Adrenal gland (tissue), 19 donors: ENCODE results near the gene TMEM11. TPM values are rescaled to one million over a fixed set of nuclear protein-coding genes. Genes with fewer than 3 reads are reported as not detected.

Source experiments
- DNase-seq, 7 donors: peaks; one replicate each; pipeline ENCODE4 v3.0.0-alpha.2; 2019 to 2020
- H3K27ac ChIP-seq, 5 donors: fragments of 200-600 bp; sonication (generic) in 4 of 5; 1 replicate in 3 of 5; 2 replicates in 2 of 5; pipeline versions ENCODE4 v1.5.1 to v1.8.0; 2016 to 2020; ENCODE audit warnings: mild to moderate bottlenecking in 1 of 5
- H3K27me3 ChIP-seq: fragments of 200-600 bp; 2 replicates; pipeline ENCODE4 v1.8.0; 2021
- H3K36me3 ChIP-seq, 2 donors: fragments of 200-600 bp; replicated peaks in 1 of 2; 1 replicate in 1 of 2; 2 replicates in 1 of 2; pipeline versions ENCODE4 v1.5.1 to v1.8.0; 2018 to 2022
- H3K4me1 ChIP-seq, 2 donors: fragments of 200-600 bp; replicated peaks in 1 of 2; 1 replicate in 1 of 2; 2 replicates in 1 of 2; pipeline versions ENCODE4 v1.5.1 to v1.8.0; 2018 to 2021
- H3K4me3 ChIP-seq, 4 donors: fragments of 200-600 bp; sonication (generic) in 3 of 4; one replicate each; pipeline ENCODE4 v1.5.1; 2016 to 2018
- H3K9me3 ChIP-seq, 3 donors: fragments of 200-600 bp; sonication (generic) in 1 of 3; replicated peaks in 1 of 3; 1 replicate in 2 of 3; 2 replicates in 1 of 3; pipeline versions ENCODE4 v1.5.1 to v1.8.0; 2016 to 2021
- CTCF ChIP-seq, 6 experiments: fragments of 450-650 bp in 4 of 6; fragments of 200-600 bp in 2 of 6; sonication (generic) in 1 of 6; IDR thresholded peaks; 1 replicate in 5 of 6; 2 replicates in 1 of 6; pipeline versions ENCODE4 v1.5.1 to v1.8.0; 2016 to 2021; ENCODE audit warnings: antibody characterized with exemption in 6 of 6, mild to moderate bottlenecking in 2 of 6, moderate library complexity in 1 of 6
- POLR2A ChIP-seq, 2 donors: fragments of 450-650 bp; IDR thresholded peaks; one replicate each; pipeline ENCODE4 v1.6.1; 2017; ENCODE audit warnings: antibody characterized with exemption in 2 of 2, mild to moderate bottlenecking in 2 of 2, moderate library complexity in 1 of 2
- WGBS, 4 donors: extraction: QIAGEN DNeasy Blood & Tissue Kit in 2 of 4; methylation state at CpG; one replicate each; pipeline versions ENCODE4 v1.1.5 to v1.1.7; 2013 to 2017; 5-methylcytosine and 5-hydroxymethylcytosine counted together
- intact Hi-C, 2 donors: fragments of 100-400 bp; cut with DNase I; formaldehyde crosslinking; loops; one replicate each; pipeline versions ENCODE4 v1.14.1 to v1.15.0; 2022 to 2023
- long read RNA-seq, 10 donors: library from polyadenylated mRNA in 3 of 10; unstranded in 2 of 10; stranded (forward) in 1 of 10; transcript quantifications; one replicate each; pipeline ENCODE4 v2.0.0 and lab custom pipeline, GENCODE V29; 2021 to 2026
- polyA plus RNA-seq, 3 donors: library from polyadenylated mRNA; stranded (reverse); fragments of 200-250 nt in 2 of 3; fragments of 350-450 nt in 1 of 3; fragmentation: Illumina TruSeq in 1 of 3; extraction: RNeasy Lipid Tissue Mini Kit (QIAGEN cat#74804) in 1 of 3; gene quantifications; one replicate each; pipeline ENCODE4 v1.2.3, GENCODE V29; 2013 to 2014
- total RNA-seq, 9 donors: library from RNA; depleted of rRNA in 4 of 9; stranded (reverse); fragments of >200 nt in 4 of 9; fragments of 120-200 nt in 1 of 9; fragmentation: NEBNext Ultra II Directional in 1 of 9; extraction: Animal tissue kit (Norgen Biotek cat#: 25700) in 1 of 9; gene quantifications; one replicate each; pipeline versions ENCODE4 v1.1.0 to v1.2.4, GENCODE V29; 2013 to 2023
- donor health status: healthy with polysubstance abuse.
- donor health status: Bipolar disorder and iron deficiency.
- donor health status: DM: yes; HTN: yes; CAD: no.
- donor health status: DM: no; HTN: no; CAD: no.
- donor health status: DM: no; HTN: no; CAD: no.
- donor health status: DM: yes; HTN: yes; CAD: no.

The TMEM11 gene
- total RNA-seq: 10 to 100 TPM; 12.4 to 75.8 (median 22.3) TPM
- polyA plus RNA-seq: 10 to 100 TPM; 25.9 to 31.6 (median 28.7) TPM
- long read RNA-seq, donor 1, transcript TMEM11-202 (3 exons, 1,246 nt): minor isoform, 7 of 43 reads
- long read RNA-seq, donor 1, transcript TMEM11-201 (2 exons, 2,095 nt): major isoform, 36 of 43 reads
- long read RNA-seq, donor 1, partial matches to known transcripts: 0 of 43 reads
- long read RNA-seq, donor 1, other reads (novel, unspliced or antisense): 0 of 43 reads
- long read RNA-seq, donor 2, transcript TMEM11-201 (2 exons, 2,095 nt): major isoform, 12 of 18 reads
- long read RNA-seq, donor 2, transcript TMEM11-202 (3 exons, 1,246 nt): minor isoform, 5 of 18 reads
- long read RNA-seq, donor 2, partial matches to known transcripts: 0 of 18 reads
- long read RNA-seq, donor 2, other reads (novel, unspliced or antisense): 0 of 18 reads
- long read RNA-seq, donor 3, transcript TMEM11-201 (2 exons, 2,095 nt): major isoform, 22 of 27 reads
- long read RNA-seq, donor 3, transcript TMEM11-202 (3 exons, 1,246 nt): minor isoform, 5 of 27 reads
- long read RNA-seq, donor 3, partial matches to known transcripts: 0 of 27 reads
- long read RNA-seq, donor 3, other reads (novel, unspliced or antisense): 0 of 27 reads
- long read RNA-seq, donor 4, transcript TMEM11-201 (2 exons, 2,095 nt): major isoform, 30 of 39 reads
- long read RNA-seq, donor 4, transcript TMEM11-202 (3 exons, 1,246 nt): minor isoform, 7 of 39 reads
- long read RNA-seq, donor 4, partial matches to known transcripts: 1 of 39 reads
- long read RNA-seq, donor 4, other reads (novel, unspliced or antisense): 0 of 39 reads
- long read RNA-seq, donor 5, transcript TMEM11-202 (3 exons, 1,246 nt): minor isoform, 21 of 54 reads
- long read RNA-seq, donor 5, transcript TMEM11-201 (2 exons, 2,095 nt): major isoform, 32 of 54 reads
- long read RNA-seq, donor 5, partial matches to known transcripts: 1 of 54 reads
- long read RNA-seq, donor 5, other reads (novel, unspliced or antisense): 0 of 54 reads
- long read RNA-seq, donor 6, transcript TMEM11-201 (2 exons, 2,095 nt): major isoform, 20 of 25 reads
- long read RNA-seq, donor 6, transcript TMEM11-202 (3 exons, 1,246 nt): minor isoform, 5 of 25 reads
- long read RNA-seq, donor 6, partial matches to known transcripts: 0 of 25 reads
- long read RNA-seq, donor 6, other reads (novel, unspliced or antisense): 0 of 25 reads
- long read RNA-seq, donor 7, transcript TMEM11-201 (2 exons, 2,095 nt): major isoform, 9 of 23 reads
- long read RNA-seq, donor 7, transcript TMEM11-202 (3 exons, 1,246 nt): minor isoform, 6 of 23 reads
- long read RNA-seq, donor 7, partial matches to known transcripts: 8 of 23 reads
- long read RNA-seq, donor 7, other reads (novel, unspliced or antisense): 0 of 23 reads
- long read RNA-seq, donor 8, transcript TMEM11-201 (2 exons, 2,095 nt): major isoform, 26 of 33 reads
- long read RNA-seq, donor 8, transcript TMEM11-202 (3 exons, 1,246 nt): minor isoform, 7 of 33 reads
- long read RNA-seq, donor 8, partial matches to known transcripts: 0 of 33 reads
- long read RNA-seq, donor 8, other reads (novel, unspliced or antisense): 0 of 33 reads
- long read RNA-seq, donor 9, transcript TMEM11-201 (2 exons, 2,095 nt): major isoform, 19 of 22 reads
- long read RNA-seq, donor 9, partial matches to known transcripts: 0 of 22 reads
- long read RNA-seq, donor 9, other reads (novel, unspliced or antisense): 0 of 22 reads
- long read RNA-seq, donor 10, transcript TMEM11-201 (2 exons, 2,095 nt): major isoform, 10 of 11 reads
- long read RNA-seq, donor 10, partial matches to known transcripts: 0 of 11 reads
- long read RNA-seq, donor 10, other reads (novel, unspliced or antisense): 0 of 11 reads

GRCh38 chr17:21214015-21214776 lies at the start of gene TMEM11:
Gene TMEM11 (minus strand): TSS chr17:21214161. CDS start chr17:21214152, 9 bp downstream.
- peaks cover 0 to 15% of the 10 kb centered on the region in 2 donors for H3K36me3 ChIP-seq
- no peaks in the 10 kb centered on the region for H3K9me3 ChIP-seq
- peak; percentile 34 to 43 for TF ChIP-seq POLR2A (IDR thresholded peaks at IDR 0.05)
- peak in 1 of 6 experiments; percentile 10 for TF ChIP-seq CTCF (IDR thresholded peaks at IDR 0.05)
- peak within 1 kb of the TSS; percentile 82 to 95 (median 90) for H3K27ac ChIP-seq
- no peaks in the 10 kb centered on the region for H3K27me3 ChIP-seq
- 0 to 3% (median 0%) methylated on average over 3 to 76 of the region's 76 CpGs for WGBS, 4 donors
- H3K4me3 ChIP-seq: peak within 1 kb of the TSS; percentile 78 to 99 (median 92)
- intact Hi-C loops: loop anchor here in 1 of 2 donors (10.0 kb wide), 1 partner anchor 189 kb away; no protein-coding TSS in a partner anchor
- DNase-seq: peak; percentile 95 to 97 (median 96)
- peaks cover 23 to 48% of the 10 kb centered on the region in 2 donors for H3K4me1 ChIP-seq

- H3K27ac ChIP-seq: no peak overlapping the region
- peak in 5 of 7 donors; percentile 46 to 81 (median 71) for DNase-seq
- no peaks in the 10 kb centered on the region for H3K4me1 ChIP-seq
- H3K9me3 ChIP-seq: no peaks in the 10 kb centered on the region
- intact Hi-C loops: no loop called here
- no peak for TF ChIP-seq POLR2A (IDR thresholded peaks at IDR 0.05)
- TF ChIP-seq CTCF (IDR thresholded peaks at IDR 0.05): no peak
- no peak overlapping the region for H3K4me3 ChIP-seq
- no peaks in the 10 kb centered on the region for H3K36me3 ChIP-seq
- 33 to 47% (median 42%) methylated on average over 4 to 6 of the region's 6 CpGs for WGBS, 4 donors
- no peaks in the 10 kb centered on the region for H3K27me3 ChIP-seq
These were observed 49.4 kb upstream of the TMEM11 start for GRCh38 chr17:21263376-21263775.

GRCh38 chr17:21262259-21262993 lies 48.5 kb upstream of the TMEM11 start:
- 80 to 93% (median 88%) methylated on average over 7 to 12 of the region's 12 CpGs for WGBS, 4 donors
- Histone ChIP-seq H3K4me3 (no peak overlapping the region), H3K27ac (no peak overlapping the region), H3K36me3 (no peaks in the 10 kb centered on the region), H3K27me3 (no peaks in the 10 kb centered on the region), H3K9me3 (no peaks in the 10 kb centered on the region), H3K4me1 (no peaks in the 10 kb centered on the region)
- DNase-seq: no peak
- intact Hi-C loops: no loop called here
- no peak for TF ChIP-seq CTCF (IDR thresholded peaks at IDR 0.05)
- TF ChIP-seq POLR2A (IDR thresholded peaks at IDR 0.05): no peak
